Breast epithelium (tissue), 4 donors: ENCODE data around the gene MAP7D3. TPM values are rescaled to one million over a fixed set of nuclear protein-coding genes. Genes with fewer than 3 reads are reported as not detected.
"Not testable (repeated sequence)": the region's sequence is repeated elsewhere in the genome, so short reads cannot be mapped to it uniquely, and the experiment has no call there.

ENCODE experiments used
- DNase-seq, 2 donors: peaks; one replicate each; pipeline ENCODE4 v3.0.0-alpha.2; 2019; ENCODE audit warnings: low spot score in 2 of 2
- H3K27ac ChIP-seq, 2 donors: fragments of 200-600 bp; sonication (generic) in 1 of 2; one replicate each; pipeline ENCODE4 v1.5.1; 2016 to 2019; ENCODE audit warnings: mild to moderate bottlenecking in 1 of 2
- H3K27me3 ChIP-seq, 2 donors: fragments of 200-600 bp; sonication (generic) in 1 of 2; one replicate each; pipeline versions ENCODE4 v1.5.1 to v1.6.0; 2017 to 2019; ENCODE audit warnings: control low read depth in 1 of 2, mild to moderate bottlenecking in 1 of 2
- H3K36me3 ChIP-seq: fragments of 200-600 bp; one replicate; pipeline ENCODE4 v1.5.1; 2019
- H3K4me1 ChIP-seq, 2 donors: fragments of 200-600 bp; sonication (generic); one replicate each; pipeline ENCODE4 v1.5.1; 2016 to 2019; ENCODE audit warnings: control low read depth in 1 of 2
- H3K4me3 ChIP-seq, 3 donors: fragments of 200-600 bp; sonication (generic); 1 replicate in 2 of 3; 2 replicates in 1 of 3; pipeline ENCODE4 v1.5.1; 2016 to 2019; ENCODE audit warnings: mild to moderate bottlenecking in 3 of 3, moderate library complexity in 2 of 3
- H3K9me3 ChIP-seq, 2 donors: fragments of 200-600 bp; sonication (generic) in 1 of 2; one replicate each; pipeline ENCODE4 v1.5.1; 2016 to 2019; ENCODE audit warnings: control low read depth in 1 of 2
- POLR2A ChIP-seq: fragments of 450-650 bp; IDR thresholded peaks from one replicate; pipeline ENCODE4 v1.6.1; 2016; ENCODE audit warnings: antibody characterized with exemption, mild to moderate bottlenecking, moderate library complexity
- POLR2AphosphoS5 ChIP-seq, 3 donors: sonication (generic); formaldehyde crosslinking; IDR thresholded peaks; one replicate each; pipeline ENCODE4 v1.6.1; 2017; ENCODE audit warnings: antibody characterized with exemption in 3 of 3
- intact Hi-C: fragments of 100-400 bp; cut with DNase I; formaldehyde crosslinking; loops from one replicate; pipeline ENCODE4 v1.15.1; 2023; ENCODE audit warnings: low total_unique reads
- total RNA-seq, 3 donors: library from RNA; depleted of rRNA; stranded (reverse); fragments of >200 nt; gene quantifications; one replicate each; pipeline ENCODE4 v1.1.0, GENCODE V29; 2016
- TF ChIP-seq, protein P1 (sequence below), 3 donors: fragments of 450-650 bp; IDR thresholded peaks; one replicate each; pipeline ENCODE4 v1.5.1; 2016 to 2017; ENCODE audit warnings: antibody characterized with exemption in 3 of 3, mild to moderate bottlenecking in 3 of 3, moderate library complexity in 3 of 3

The MAP7D3 gene, protein sequence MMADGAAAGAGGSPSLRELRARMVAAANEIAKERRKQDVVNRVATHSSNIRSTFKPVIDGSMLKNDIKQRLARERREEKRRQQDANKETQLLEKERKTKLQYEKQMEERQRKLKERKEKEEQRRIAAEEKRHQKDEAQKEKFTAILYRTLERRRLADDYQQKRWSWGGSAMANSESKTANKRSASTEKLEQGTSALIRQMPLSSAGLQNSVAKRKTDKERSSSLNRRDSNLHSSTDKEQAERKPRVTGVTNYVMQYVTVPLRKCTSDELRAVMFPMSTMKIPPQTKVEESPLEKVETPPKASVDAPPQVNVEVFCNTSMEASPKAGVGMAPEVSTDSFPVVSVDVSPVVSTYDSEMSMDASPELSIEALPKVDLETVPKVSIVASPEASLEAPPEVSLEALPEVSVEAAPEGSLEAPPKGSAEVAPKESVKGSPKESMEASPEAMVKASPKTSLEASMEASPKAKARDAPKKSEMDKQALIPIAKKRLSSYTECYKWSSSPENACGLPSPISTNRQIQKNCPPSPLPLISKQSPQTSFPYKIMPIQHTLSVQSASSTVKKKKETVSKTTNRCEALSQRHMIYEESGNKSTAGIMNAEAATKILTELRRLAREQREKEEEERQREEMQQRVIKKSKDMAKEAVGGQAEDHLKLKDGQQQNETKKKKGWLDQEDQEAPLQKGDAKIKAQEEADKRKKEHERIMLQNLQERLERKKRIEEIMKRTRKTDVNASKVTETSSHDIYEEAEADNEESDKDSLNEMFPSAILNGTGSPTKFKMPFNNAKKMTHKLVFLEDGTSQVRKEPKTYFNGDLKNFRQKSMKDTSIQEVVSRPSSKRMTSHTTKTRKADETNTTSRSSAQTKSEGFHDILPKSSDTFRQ
- 10 to 100 TPM; 10.5 to 48.5 (median 19.3) TPM for total RNA-seq

DNA sequence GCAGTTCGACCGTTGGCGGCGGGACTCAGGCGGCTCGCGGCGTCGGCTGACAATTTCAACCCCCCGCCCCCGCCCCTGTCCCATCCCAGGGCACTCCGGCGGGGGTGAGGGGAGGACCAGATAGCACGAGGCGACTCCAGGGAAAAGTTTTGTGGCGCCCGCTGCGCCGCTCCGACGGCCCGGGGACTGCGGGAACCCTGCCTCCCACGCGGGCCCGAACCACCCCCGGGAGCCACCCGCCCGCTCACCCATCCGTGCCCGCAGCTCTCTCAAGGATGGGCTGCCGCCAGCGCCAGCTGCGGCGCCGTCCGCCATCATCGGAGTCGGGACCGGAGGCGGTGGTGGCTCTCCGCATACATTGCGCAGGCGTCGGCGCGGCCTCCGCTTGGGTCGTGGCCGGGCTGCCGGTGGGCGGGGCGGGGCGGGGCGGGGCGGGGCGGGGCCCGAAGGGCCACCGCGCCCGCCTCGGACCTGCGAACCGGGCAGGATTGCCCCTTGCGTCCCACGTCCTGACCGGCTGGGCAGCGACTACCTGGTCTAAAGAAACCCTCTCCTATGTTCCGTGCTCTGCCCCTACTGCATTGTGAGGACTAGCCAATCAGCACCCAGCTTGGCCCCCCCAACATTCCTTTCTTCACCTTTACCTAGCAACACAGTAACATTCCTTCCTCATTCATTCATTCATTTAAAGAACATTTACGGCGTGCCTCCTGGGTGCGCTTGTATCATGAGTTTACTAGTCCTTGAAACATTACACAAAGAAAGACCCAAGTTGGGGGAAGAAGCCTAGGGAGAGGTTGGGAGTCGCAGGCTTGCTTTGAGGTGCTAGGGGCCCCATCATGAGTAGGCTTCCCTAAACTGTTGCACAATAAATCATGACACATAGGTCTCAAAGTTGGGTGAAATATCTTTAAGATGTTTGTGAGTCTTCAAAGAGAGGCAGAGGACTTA is at the start of gene MAP7D3:
TSS of gene MAP7D3 (minus strand) at position 360 of the 951 bp plus-strand sequence. CDS start at position 318, 42 bp downstream.
- no peaks in the 10 kb centered on the region for H3K9me3 ChIP-seq
- intact Hi-C loops, result no loop called here

DNA sequence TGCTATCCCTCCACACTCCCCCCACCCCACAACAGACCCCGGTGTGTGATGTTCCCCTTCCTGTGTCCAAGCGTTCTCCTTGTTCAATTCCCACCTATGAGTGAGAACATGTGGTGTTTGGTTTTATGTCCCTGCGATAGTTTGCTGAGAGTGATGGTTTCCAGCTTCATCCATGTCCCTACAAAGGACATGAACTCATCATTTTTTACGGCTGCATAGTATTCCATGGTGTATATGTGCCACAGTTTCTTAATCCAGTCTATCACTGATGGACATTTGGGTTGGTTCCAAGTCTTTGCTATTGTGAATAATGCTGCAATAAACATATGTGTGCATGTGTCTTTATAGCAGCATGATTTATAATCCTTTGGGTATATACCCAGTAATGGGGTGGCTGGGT is 49.5 kb upstream of the MAP7D3 start, which contains the start of gene ADGRG4:
TSS of gene ADGRG4 (plus strand) at position 243 of the 400 bp plus-strand sequence. CDS start 7,815 bp downstream, outside the sequence.
- H3K4me3 ChIP-seq, DNase-seq, H3K27ac ChIP-seq, H3K4me1 ChIP-seq, H3K9me3 ChIP-seq, H3K36me3 ChIP-seq, intact Hi-C loops: not testable (repeated sequence)
- H3K27me3 ChIP-seq, result peaks cover 0 to 17% of the 10 kb centered on the region in 2 donors

More for the DNA sequence above, at the start of gene MAP7D3:
- peaks cover 0 to 59% of the 10 kb centered on the region in 2 donors for H3K27me3 ChIP-seq
- no peak for TF ChIP-seq POLR2AphosphoS5 (IDR thresholded peaks at IDR 0.05)
- TF ChIP-seq POLR2A, result no peak
- TF ChIP-seq, protein P1, sequence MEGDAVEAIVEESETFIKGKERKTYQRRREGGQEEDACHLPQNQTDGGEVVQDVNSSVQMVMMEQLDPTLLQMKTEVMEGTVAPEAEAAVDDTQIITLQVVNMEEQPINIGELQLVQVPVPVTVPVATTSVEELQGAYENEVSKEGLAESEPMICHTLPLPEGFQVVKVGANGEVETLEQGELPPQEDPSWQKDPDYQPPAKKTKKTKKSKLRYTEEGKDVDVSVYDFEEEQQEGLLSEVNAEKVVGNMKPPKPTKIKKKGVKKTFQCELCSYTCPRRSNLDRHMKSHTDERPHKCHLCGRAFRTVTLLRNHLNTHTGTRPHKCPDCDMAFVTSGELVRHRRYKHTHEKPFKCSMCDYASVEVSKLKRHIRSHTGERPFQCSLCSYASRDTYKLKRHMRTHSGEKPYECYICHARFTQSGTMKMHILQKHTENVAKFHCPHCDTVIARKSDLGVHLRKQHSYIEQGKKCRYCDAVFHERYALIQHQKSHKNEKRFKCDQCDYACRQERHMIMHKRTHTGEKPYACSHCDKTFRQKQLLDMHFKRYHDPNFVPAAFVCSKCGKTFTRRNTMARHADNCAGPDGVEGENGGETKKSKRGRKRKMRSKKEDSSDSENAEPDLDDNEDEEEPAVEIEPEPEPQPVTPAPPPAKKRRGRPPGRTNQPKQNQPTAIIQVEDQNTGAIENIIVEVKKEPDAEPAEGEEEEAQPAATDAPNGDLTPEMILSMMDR (IDR thresholded peaks at IDR 0.05), result no peak
- H3K4me3 ChIP-seq, result peak within 1 kb of the TSS; percentile 67 to 76 (median 72)
- peak in 1 of 2 donors; percentile 51 for DNase-seq
- no peaks in the 10 kb centered on the region for H3K4me1 ChIP-seq
- H3K36me3 ChIP-seq, result no peaks in the 10 kb centered on the region
- peak within 1 kb of the TSS; percentile 64 to 79 for H3K27ac ChIP-seq

GRCh38 chrX:136295380-136295779 is 44.2 kb upstream of the MAP7D3 start:
- no peak for DNase-seq
- TF ChIP-seq, protein P1 (IDR thresholded peaks at IDR 0.05), result no peak
- TF ChIP-seq POLR2A, result no peak
- TF ChIP-seq POLR2AphosphoS5 (IDR thresholded peaks at IDR 0.05), result no peak
- intact Hi-C loops, result no loop called here

DNA sequence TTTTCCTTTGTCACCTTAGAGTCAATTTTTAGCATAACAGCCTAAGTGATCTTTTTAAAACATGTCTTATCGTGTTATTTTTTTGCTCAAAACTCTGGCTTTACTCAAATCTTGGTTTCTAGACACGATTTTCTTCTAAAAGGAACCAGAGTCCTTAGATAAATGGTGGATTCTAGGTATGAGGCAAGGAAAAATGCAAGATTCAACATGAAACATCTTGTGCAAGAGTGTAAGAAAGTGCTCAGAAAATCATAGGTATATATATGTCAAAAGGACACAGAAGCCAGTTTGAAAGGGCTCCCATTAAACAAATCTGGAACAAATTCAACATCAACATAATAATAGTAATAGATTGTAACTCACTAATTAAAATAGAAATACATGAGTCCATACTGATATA is 41.5 kb upstream of the MAP7D3 start:
- H3K4me3 ChIP-seq, result no peak overlapping the region
- H3K27ac ChIP-seq, result no peak overlapping the region
- DNase-seq, result no peak
- H3K4me1 ChIP-seq, result no peaks in the 10 kb centered on the region
- H3K36me3 ChIP-seq, result no peaks in the 10 kb centered on the region
- intact Hi-C loops, result no loop called here
- peaks cover 0 to 45% of the 10 kb centered on the region in 2 donors for H3K27me3 ChIP-seq
- TF ChIP-seq, protein P1 (IDR thresholded peaks at IDR 0.05), result no peak
- no peak for TF ChIP-seq POLR2A
- no peak for TF ChIP-seq POLR2AphosphoS5 (IDR thresholded peaks at IDR 0.05)
- H3K9me3 ChIP-seq, result no peaks in the 10 kb centered on the region

More at GRCh38 chrX:136295380-136295779, 44.2 kb upstream of the MAP7D3 start:
- Histone ChIP-seq H3K4me1 (no peaks in the 10 kb centered on the region), H3K27ac (no peak overlapping the region), H3K36me3 (no peaks in the 10 kb centered on the region), H3K27me3 (peaks cover 0 to 33% of the 10 kb centered on the region in 2 donors), H3K4me3 (no peak overlapping the region), H3K9me3 (peaks cover 0 to 3% of the 10 kb centered on the region in 2 donors)

- no peak for DNase-seq
- TF ChIP-seq, protein P1 (IDR thresholded peaks at IDR 0.05), result no peak
- TF ChIP-seq POLR2A (no peak), POLR2AphosphoS5 (IDR thresholded peaks at IDR 0.05) (no peak)
- intact Hi-C loops, result no loop called here
These were observed 40.6 kb upstream of the MAP7D3 start for GRCh38 chrX:136291824-136292223.

DNA sequence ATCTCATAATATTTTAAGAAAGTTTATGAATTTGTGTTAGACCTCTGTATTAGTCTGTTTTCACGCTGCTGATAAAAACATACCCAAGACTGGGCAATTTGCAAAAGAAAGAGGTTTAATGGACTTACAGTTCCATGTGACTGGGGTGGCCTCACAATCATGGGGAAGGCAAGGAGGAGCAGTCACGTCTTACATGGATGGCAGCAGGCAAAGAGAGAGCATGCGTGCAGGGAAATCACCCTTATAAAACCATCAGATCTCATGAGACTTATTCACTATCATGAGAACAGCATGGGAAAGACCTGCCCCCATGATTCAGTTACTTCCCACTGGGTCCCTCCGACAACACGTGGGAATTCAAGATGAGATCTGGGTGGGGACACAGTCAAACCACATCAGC is 35.2 kb upstream of the MAP7D3 start:
- H3K4me3 ChIP-seq, H3K27ac ChIP-seq, H3K36me3 ChIP-seq, intact Hi-C loops, DNase-seq, H3K4me1 ChIP-seq, H3K9me3 ChIP-seq: not testable (repeated sequence)
- H3K27me3 ChIP-seq, result peaks cover 0 to 30% of the 10 kb centered on the region in 2 donors

More at GRCh38 chrX:136291824-136292223, 40.6 kb upstream of the MAP7D3 start:
- Histone ChIP-seq H3K36me3 (no peaks in the 10 kb centered on the region), H3K9me3 (no peaks in the 10 kb centered on the region), H3K27ac (no peak overlapping the region), H3K27me3 (peaks cover 0 to 46% of the 10 kb centered on the region in 2 donors), H3K4me1 (no peaks in the 10 kb centered on the region), H3K4me3 (no peak overlapping the region)
